Measurements from ENCODE around the gene STK38. TPM values are rescaled to one million over a fixed set of nuclear protein-coding genes. Genes with fewer than 3 reads are reported as not detected.

Gene STK38
- total RNA-seq: 14.0 and 21.6 TPM in 2 replicates

DNA sequence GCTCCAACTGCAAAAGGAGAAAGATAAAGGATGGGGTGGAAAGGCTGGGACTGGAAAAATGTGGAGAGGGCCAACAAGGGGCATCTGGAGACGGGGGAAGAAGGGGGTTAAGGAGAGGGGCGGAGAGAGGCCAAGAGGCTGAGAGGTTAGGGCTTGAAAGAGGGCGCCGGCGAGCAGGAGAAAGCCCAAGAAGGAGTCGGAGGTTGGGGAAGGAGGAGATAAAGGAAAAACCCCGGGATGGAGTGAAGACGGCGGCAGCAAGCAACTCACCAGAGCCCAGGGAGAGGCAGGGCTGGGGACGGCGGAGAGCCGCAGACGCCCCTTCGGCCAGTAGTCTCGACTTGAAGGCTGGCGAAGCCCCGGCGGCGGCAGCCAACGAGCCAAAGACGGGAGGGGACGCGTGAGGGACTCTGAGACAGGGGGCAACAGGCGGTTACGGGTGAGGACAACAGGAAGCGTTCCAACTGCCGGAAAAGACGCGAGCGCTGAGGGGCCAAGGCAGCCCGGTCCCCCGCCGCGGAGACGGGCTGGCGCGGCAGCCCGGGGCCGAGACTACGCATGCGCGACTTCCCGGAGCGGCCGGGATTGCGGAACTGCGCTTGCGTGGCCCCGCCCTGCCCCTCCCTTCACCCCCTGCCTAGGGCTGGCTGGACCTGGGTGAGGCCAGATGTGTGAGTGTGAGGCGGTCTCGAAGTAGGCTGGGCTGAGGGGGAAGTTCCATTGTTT, at the start of gene STK38:
Gene STK38, minus strand, starts transcription at position 560 of the 726 bp plus-strand sequence. CDS start 7,277 bp downstream, outside the sequence.

GRCh38 chr6:36594029-36594815, 46.9 kb upstream of the STK38 start, which contains the start of gene SRSF3:
Gene SRSF3 (plus strand): TSS chr6:36594362. CDS start chr6:36596763, 2,401 bp downstream.

Small RNAs within 50 kb of the gene (small RNA-seq; reads per million reads assigned to genes)
- not detected for gene RN7SL502P

Other genes with a start within 250 kb of the STK38 start
- gene BNIP5, start 210.6 kb downstream of the STK38 start, total RNA-seq: not detected in 2 replicates
- gene ETV7, start 159.8 kb downstream of the STK38 start, total RNA-seq: 0.33 and 0.48 TPM in 2 replicates
- under 0.01 TPM in 1 of 2 replicates, not detected in the other for gene PXT1, start 104.6 kb downstream of the STK38 start, total RNA-seq
- 78.7 and 90.8 TPM in 2 replicates for gene KCTD20, start 104.5 kb downstream of the STK38 start, total RNA-seq
- 302 and 438 TPM in 2 replicates for gene SRSF3, start 46.9 kb upstream of the STK38 start, total RNA-seq
- gene CDKN1A, start 131.2 kb upstream of the STK38 start, total RNA-seq: 196 and 290 TPM in 2 replicates
- gene RAB44, start 150.3 kb upstream of the STK38 start, total RNA-seq: under 0.01 TPM in 1 of 2 replicates, not detected in the other